ENCODE results near the gene GPATCH4. TPM values are rescaled to one million over a fixed set of nuclear protein-coding genes. Genes with fewer than 3 reads are reported as not detected.

The GPATCH4 gene
- total RNA-seq = 10 to 100 TPM; 14.7 to 50.1 (median 30.5) TPM

DNA sequence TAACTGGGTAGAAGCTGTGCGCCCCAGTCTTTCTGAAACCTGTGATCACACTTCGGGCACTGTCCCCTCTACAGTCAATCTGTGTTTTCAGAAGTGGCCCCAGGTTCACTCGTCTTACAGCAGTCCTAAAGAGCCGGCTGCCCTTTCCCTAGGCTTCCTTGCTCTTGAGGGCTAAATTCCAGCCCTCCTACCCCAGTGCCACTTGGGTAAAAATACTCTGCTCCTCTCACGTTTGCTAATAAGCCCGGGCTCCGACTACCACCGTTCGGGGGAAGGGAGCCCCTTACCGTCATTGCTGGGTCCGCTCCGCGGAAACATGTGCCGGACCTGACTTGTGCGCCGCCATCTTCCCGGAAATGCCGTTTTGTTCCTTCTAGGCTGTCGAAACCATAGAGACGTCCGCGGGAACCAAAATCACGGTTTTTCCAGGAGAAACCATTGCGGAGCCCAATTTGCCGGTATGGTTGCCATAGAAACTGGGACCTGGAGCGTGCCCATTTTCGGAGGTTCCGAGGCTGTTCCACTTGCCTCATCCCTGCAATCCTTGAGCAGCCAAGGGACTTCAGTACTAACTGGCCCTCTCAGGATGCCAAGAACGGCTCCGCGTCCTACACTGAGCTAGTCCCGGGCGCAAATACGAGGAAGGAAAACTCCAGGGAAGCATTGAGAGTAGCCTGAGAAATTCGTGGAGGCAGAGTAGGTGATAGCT lies at the start of gene GPATCH4:
Gene GPATCH4, minus strand, starts transcription at position 358 of the 709 bp plus-strand sequence.
- ATAC-seq (replicated peaks in 6 of 8) = peak; percentile 86 to 94 (median 92)
- H3K4me1 ChIP-seq (replicated peaks in 1 of 2) = peaks cover 9 to 14% of the 10 kb centered on the region in 2 donors
- peak within 1 kb of the TSS; percentile 53 to 97 (median 71) for H3K4me3 ChIP-seq
- in situ Hi-C loops (cut with MboI; ENCODE audit: low pct_unique_long_range_greater_than_20kb in 2 of 9, low sequenced_read_pairs in 9 of 9, unreplicated experiment in 9 of 9) = loop anchor here in 4 of 9 experiments (10.0 to 25.0 kb wide), 3 partner anchors 146 to 214 kb away; no protein-coding TSS in a partner anchor
- 0 to 4% (median 0%) methylated on average over 1 to 35 of the region's 35 CpGs; no CpG with 5 or more reads in 1 of the 10 experiments for WGBS, 10 experiments
- peak within 1 kb of the TSS; percentile 43 to 70 for H3K27ac ChIP-seq

DNA sequence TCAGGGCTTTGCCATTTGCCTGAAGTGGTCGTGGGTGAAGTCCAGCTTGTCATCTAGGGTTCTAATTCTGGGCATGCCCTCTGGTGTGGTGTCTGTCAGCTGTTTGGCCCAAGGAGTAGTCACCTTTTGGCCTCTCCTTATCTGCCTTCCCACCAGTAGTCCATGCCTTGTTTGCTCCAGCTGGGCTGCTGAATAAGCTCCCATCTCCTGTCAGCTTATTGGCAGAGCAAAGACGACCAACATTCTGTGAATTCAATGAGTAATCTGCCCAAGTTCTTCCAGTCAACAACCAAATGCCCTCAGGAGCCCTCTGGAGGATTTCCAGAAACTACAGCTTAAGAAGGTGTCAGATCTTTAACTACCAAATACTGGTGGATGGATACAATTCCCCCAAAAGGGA lies 47.7 kb upstream of the GPATCH4 start:
- Histone ChIP-seq H3K4me3 (no peak overlapping the region), H3K4me1 (replicated peaks in 1 of 2) (no peaks in the 10 kb centered on the region), H3K27ac (no peak overlapping the region)
- in situ Hi-C loops (cut with MboI; ENCODE audit: low pct_unique_long_range_greater_than_20kb in 2 of 9, low sequenced_read_pairs in 9 of 9, unreplicated experiment in 9 of 9) = no loop called here
- no peak for ATAC-seq (replicated peaks in 6 of 8)
- WGBS, 10 experiments = 0 to 80% (median 0%) methylated on average over 1 to 2 of the region's 2 CpGs; no CpG with 5 or more reads in 3 of the 10 experiments

DNA sequence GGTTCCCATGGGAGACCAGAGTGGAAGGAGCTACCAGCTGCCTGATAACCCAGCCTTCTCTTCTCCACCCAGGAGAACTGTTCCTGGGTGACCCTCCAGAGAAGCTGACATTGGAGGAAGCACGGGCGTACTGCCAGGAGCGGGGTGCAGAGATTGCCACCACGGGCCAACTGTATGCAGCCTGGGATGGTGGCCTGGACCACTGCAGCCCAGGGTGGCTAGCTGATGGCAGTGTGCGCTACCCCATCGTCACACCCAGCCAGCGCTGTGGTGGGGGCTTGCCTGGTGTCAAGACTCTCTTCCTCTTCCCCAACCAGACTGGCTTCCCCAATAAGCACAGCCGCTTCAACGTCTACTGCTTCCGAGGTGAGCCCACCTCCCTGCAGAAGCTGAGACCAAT lies 47.2 kb upstream of the GPATCH4 start:
- no peak overlapping the region for H3K27ac ChIP-seq
- WGBS, 10 experiments = 6 to 90% (median 77%) methylated on average over 2 to 9 of the region's 10 CpGs; no CpG with 5 or more reads in 6 of the 10 experiments
- no peak overlapping the region for H3K4me3 ChIP-seq
- ATAC-seq (replicated peaks in 6 of 8) = no peak
- no peaks in the 10 kb centered on the region for H3K4me1 ChIP-seq (replicated peaks in 1 of 2)
- in situ Hi-C loops (cut with MboI; ENCODE audit: low pct_unique_long_range_greater_than_20kb in 2 of 9, low sequenced_read_pairs in 9 of 9, unreplicated experiment in 9 of 9) = no loop called here

DNA sequence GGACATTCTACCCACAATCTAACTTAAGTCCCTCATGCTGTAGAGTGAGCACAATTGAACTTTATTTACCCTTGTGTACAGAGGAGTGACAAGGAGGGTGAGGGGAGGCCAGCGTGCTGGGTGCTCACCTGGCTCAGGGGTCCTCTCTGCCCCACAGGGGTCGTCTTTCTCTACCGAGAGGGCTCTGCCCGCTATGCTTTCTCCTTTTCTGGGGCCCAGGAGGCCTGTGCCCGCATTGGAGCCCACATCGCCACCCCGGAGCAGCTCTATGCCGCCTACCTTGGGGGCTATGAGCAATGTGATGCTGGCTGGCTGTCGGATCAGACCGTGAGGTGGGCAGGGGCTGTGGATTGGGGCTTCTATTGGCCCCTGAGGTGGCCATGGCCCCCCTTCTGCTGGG lies 46.1 kb upstream of the GPATCH4 start:
- H3K27ac ChIP-seq = no peak overlapping the region
- ATAC-seq (replicated peaks in 6 of 8) = no peak
- in situ Hi-C loops (cut with MboI; ENCODE audit: low pct_unique_long_range_greater_than_20kb in 2 of 9, low sequenced_read_pairs in 9 of 9, unreplicated experiment in 9 of 9) = no loop called here
- H3K4me1 ChIP-seq (replicated peaks in 1 of 2) = peaks cover 2 to 6% of the 10 kb centered on the region in 2 donors
- H3K4me3 ChIP-seq = no peak overlapping the region
- 0 to 80% (median 47%) methylated on average over 1 to 8 of the region's 10 CpGs; no CpG with 5 or more reads in 4 of the 10 experiments for WGBS, 10 experiments

DNA sequence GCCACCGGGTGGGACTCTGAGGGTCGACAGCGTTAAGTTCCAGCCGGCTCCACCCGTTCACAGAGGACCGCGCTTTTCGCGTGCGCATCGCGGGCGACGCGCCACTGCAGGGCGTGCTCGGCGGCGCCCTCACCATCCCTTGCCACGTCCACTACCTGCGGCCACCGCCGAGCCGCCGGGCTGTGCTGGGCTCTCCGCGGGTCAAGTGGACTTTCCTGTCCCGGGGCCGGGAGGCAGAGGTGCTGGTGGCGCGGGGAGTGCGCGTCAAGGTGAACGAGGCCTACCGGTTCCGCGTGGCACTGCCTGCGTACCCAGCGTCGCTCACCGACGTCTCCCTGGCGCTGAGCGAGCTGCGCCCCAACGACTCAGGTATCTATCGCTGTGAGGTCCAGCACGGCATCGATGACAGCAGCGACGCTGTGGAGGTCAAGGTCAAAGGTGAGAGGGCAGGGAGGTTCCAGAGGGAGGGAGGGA lies 45.5 kb upstream of the GPATCH4 start:
- in situ Hi-C loops (cut with MboI; ENCODE audit: low pct_unique_long_range_greater_than_20kb in 2 of 9, low sequenced_read_pairs in 9 of 9, unreplicated experiment in 9 of 9) = no loop called here
- 30 to 57% (median 46%) methylated on average over 2 to 26 of the region's 51 CpGs; no CpG with 5 or more reads in 7 of the 10 experiments for WGBS, 10 experiments
- Histone ChIP-seq H3K27ac (no peak overlapping the region), H3K4me3 (no peak overlapping the region), H3K4me1 (replicated peaks in 1 of 2) (peaks cover 4 to 7% of the 10 kb centered on the region in 2 donors)
- ATAC-seq (replicated peaks in 6 of 8) = no peak

DNA sequence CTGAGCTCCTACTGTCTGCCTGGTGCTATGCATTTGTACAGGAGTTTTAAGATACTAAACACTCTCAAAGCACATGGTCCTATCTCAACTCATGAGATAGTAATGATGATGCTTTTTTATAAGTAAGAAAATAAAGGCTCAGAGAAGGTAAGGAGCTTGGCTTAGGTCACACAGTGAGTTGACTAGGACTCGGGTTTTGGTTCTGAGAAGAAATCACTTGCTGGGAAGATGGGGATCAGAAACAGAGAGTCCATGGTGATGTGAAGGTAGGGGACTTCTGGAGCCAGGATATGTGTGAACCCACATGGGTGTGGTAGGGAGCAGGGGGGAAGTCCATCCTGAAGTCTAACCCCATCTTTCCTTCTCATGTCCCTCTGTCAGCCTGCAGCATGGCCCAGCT lies 44.4 kb upstream of the GPATCH4 start:
- Histone ChIP-seq H3K27ac (no peak overlapping the region), H3K4me1 (replicated peaks in 1 of 2) (peaks cover 9 to 13% of the 10 kb centered on the region in 2 donors), H3K4me3 (no peak overlapping the region)
- in situ Hi-C loops (cut with MboI; ENCODE audit: low pct_unique_long_range_greater_than_20kb in 2 of 9, low sequenced_read_pairs in 9 of 9, unreplicated experiment in 9 of 9) = no loop called here
- WGBS, 10 experiments = 20 to 88% (median 50%) methylated on average over 1 of the region's 1 CpG; no CpG with 5 or more reads in 4 of the 10 experiments
- no peak for ATAC-seq (replicated peaks in 6 of 8)

DNA sequence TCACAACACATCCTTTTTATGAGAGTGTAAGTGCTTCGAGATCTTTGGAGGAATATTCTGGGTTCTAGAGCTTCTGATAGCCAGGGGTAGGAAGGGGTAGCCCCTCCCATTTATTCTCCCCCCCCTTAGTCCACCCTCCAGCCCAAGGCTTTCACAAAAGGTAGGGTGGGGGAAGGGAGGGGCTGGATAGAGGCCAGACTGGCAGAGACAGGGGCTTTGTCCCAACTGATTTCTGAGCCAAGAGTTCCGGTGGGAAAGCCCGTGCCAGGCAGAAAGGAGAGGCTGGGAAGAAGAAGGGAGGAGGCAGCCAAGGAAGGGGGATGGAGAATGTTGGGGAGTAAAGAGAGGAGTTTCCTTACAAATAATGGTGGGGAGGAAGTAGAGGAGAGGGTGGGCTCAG lies 43.8 kb upstream of the GPATCH4 start:
- in situ Hi-C loops (cut with MboI; ENCODE audit: low pct_unique_long_range_greater_than_20kb in 2 of 9, low sequenced_read_pairs in 9 of 9, unreplicated experiment in 9 of 9) = no loop called here
- ATAC-seq (replicated peaks in 6 of 8) = no peak
- Histone ChIP-seq H3K4me1 (replicated peaks in 1 of 2) (peaks cover 9 to 13% of the 10 kb centered on the region in 2 donors), H3K27ac (no peak overlapping the region), H3K4me3 (no peak overlapping the region)
- 31 to 60% (median 52%) methylated on average over 1 to 3 of the region's 3 CpGs; no CpG with 5 or more reads in 7 of the 10 experiments for WGBS, 10 experiments

DNA sequence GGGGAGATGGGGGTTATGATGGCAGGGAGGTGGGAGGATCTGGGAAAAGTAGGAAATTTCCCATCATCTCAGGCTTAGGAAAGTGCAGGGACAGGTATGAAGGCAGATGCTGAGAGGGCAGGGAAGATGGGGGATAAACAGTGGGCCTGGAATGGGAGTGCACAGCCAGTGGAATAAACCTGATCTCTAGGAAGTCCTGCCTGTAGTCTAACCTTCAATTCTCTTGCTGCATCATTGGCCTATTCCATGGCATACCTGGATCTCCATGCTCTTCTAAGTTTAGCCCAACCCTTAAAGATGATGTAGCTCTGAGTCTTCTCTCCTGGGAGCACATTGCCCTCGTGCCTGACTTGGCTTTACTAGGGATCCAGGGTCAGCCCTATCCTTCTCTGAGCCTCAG lies 43.4 kb upstream of the GPATCH4 start:
- H3K4me1 ChIP-seq (replicated peaks in 1 of 2) = peaks cover 9 to 13% of the 10 kb centered on the region in 2 donors
- H3K27ac ChIP-seq = no peak overlapping the region
- 0 to 60% (median 17%) methylated on average over 1 of the region's 1 CpG; no CpG with 5 or more reads in 5 of the 10 experiments for WGBS, 10 experiments
- ATAC-seq (replicated peaks in 6 of 8) = no peak
- H3K4me3 ChIP-seq = no peak overlapping the region
- in situ Hi-C loops (cut with MboI; ENCODE audit: low pct_unique_long_range_greater_than_20kb in 2 of 9, low sequenced_read_pairs in 9 of 9, unreplicated experiment in 9 of 9) = no loop called here

DNA sequence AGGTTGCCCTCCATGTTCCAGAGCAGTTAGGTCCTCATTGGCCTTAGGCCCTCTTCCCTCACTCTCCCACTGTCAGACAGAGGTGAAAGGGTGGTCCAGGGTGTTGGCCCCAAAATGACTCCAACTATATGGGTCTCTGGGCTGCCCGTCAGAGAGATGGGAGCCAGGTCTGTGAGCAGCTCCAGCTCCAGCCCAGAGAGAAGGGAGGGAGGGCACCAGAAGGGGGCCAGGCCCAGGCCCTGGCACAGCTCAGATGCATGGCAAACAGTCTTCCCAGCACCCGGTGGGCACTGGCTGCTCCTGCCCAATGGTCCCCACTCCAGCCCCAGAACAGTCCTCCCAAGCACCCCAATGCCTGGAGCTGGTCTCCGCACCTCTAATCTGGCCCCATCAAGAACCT lies 42.9 kb upstream of the GPATCH4 start:
- H3K4me1 ChIP-seq (replicated peaks in 1 of 2) = peaks cover 9 to 13% of the 10 kb centered on the region in 2 donors
- H3K4me3 ChIP-seq = no peak overlapping the region
- in situ Hi-C loops (cut with MboI; ENCODE audit: low pct_unique_long_range_greater_than_20kb in 2 of 9, low sequenced_read_pairs in 9 of 9, unreplicated experiment in 9 of 9) = no loop called here
- ATAC-seq (replicated peaks in 6 of 8) = no peak
- WGBS, 10 experiments = 40 to 50% methylated on average over 1 to 2 of the region's 3 CpGs; no CpG with 5 or more reads in 8 of the 10 experiments
- no peak overlapping the region for H3K27ac ChIP-seq

DNA sequence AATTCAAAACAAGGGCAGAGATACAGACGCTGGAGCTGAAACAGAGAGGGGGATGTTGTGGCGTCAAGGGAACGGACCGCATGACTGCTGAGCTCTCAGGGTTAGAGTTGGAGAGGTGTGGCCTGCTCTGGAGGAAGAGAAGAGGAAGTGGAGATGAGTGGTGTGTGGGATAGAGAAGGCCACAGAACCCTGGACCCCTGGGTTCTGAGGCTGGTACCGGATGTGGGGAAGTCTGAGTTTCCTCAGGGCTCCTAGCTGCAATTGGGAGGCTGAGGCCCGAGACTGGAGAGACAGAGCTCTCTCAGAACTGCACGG lies 42.5 kb upstream of the GPATCH4 start:
- Histone ChIP-seq H3K27ac (no peak overlapping the region), H3K4me3 (no peak overlapping the region)

DNA sequence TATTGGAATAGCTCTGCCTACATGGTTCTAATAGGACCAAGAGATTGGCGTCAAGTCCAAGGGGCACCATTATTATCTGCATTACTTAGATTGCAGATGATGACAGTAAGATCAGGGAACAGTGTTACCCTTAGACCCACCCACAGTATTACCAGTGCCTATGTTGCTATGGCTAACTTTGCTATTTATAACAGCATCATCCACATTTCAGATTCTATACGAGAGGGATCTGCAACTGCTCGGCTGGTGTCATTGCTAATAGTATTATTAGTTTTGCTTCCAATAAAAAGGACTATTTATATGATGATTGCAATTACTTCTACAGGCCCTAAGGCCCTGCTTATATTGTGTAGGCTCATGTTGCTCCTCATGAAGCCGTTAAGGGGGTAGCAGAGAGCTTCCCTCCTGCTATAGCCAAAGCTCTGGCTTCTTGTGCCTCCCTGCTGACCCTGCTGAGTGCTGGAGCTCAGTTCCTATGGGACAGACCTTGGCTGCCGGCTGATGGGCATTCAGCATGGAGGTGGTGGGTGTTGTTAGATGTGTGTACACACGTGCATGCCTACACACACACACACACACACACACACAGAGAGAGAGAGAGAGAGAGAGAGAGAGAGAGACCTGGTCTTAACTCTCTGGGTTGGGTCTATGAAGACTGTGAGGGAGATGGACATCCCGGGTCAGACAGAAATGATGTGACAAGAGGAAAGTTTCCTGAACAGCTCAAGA lies 41.9 kb upstream of the GPATCH4 start:
- 41 to 82% (median 65%) methylated on average over 2 to 4 of the region's 7 CpGs; no CpG with 5 or more reads in 2 of the 10 experiments for WGBS, 10 experiments
- Histone ChIP-seq H3K27ac (no peak overlapping the region), H3K4me3 (no peak overlapping the region), H3K4me1 (replicated peaks in 1 of 2) (peaks cover 18 to 20% of the 10 kb centered on the region in 2 donors)
- peak in 1 of 8 experiments; percentile 6 for ATAC-seq (replicated peaks in 6 of 8)
- in situ Hi-C loops (cut with MboI; ENCODE audit: low pct_unique_long_range_greater_than_20kb in 2 of 9, low sequenced_read_pairs in 9 of 9, unreplicated experiment in 9 of 9) = no loop called here

More for the DNA sequence above, 42.5 kb upstream of the GPATCH4 start:
- in situ Hi-C loops (cut with MboI; ENCODE audit: low pct_unique_long_range_greater_than_20kb in 2 of 9, low sequenced_read_pairs in 9 of 9, unreplicated experiment in 9 of 9) = no loop called here
- 33 to 90% (median 77%) methylated on average over 1 to 5 of the region's 7 CpGs; no CpG with 5 or more reads in 3 of the 10 experiments for WGBS, 10 experiments
- no peak for ATAC-seq (replicated peaks in 6 of 8)
- peaks cover 12 to 15% of the 10 kb centered on the region in 2 donors for H3K4me1 ChIP-seq (replicated peaks in 1 of 2)

DNA sequence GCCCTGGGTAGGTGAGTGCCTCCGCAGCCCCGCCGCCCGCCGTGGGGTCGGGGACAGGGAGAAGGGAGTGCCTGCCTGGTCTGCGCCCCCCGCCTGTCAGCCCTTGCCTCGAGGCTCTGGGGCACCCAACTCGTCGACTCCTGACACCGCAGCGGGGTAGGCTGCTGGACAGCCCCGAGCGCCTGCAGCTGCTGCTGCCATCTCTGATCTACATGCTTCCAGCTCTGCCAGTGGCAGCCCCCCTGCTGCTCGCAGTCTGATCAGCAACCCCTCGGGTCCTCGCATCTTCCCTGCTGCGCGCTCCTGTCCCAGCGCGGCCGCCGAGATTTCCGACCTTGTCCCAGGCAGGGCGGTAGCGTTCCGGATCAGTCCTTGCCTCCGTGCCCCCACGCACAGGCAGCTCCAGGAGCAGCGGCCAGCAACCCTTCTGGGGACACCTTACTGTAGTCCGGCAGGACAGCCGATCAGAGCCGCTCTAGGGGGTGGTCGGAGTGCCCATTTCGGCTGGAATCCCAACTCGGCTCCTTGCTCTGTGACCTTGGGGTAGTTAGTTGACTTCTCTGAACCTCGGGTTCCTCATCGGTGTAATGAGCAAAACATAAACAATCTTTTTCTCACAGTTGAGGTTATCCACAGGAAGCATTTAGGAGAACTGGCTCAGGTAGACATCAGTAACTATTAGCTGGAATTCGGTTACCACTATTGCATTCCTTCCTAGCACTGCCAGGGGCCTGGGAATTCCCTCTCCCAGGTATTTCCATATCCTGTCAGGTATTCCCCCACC lies 41.2 kb upstream of the GPATCH4 start:
- peak; percentile 20 to 71 (median 55) for ATAC-seq (replicated peaks in 6 of 8)
- H3K4me3 ChIP-seq = peak overlapping the region; percentile 28 to 43 (median 36)
- 7 to 80% (median 27%) methylated on average over 1 to 14 of the region's 40 CpGs; no CpG with 5 or more reads in 2 of the 10 experiments for whole genome bisulfite sequencing, 10 experiments
- no peak overlapping the region for H3K27ac ChIP-seq
- in situ Hi-C loops (cut with MboI; ENCODE audit: low pct_unique_long_range_greater_than_20kb in 2 of 9, low sequenced_read_pairs in 9 of 9, unreplicated experiment in 9 of 9) = no loop called here
- peaks cover 20 to 21% of the 10 kb centered on the region in 2 donors for H3K4me1 ChIP-seq (replicated peaks in 1 of 2)
